ENCODE data around the gene SLC16A12. TPM values are rescaled to one million over a fixed set of nuclear protein-coding genes. Genes with fewer than 3 reads are reported as not detected.
"Not testable (repeated sequence)": the region's sequence is repeated elsewhere in the genome, so short reads cannot be mapped to it uniquely, and the experiment has no call there.

SLC16A12 gene
- total and polyA plus RNA-seq, 8 donors, result 0.06 to 9.7 (median 0.81) TPM; not detected in 2

DNA sequence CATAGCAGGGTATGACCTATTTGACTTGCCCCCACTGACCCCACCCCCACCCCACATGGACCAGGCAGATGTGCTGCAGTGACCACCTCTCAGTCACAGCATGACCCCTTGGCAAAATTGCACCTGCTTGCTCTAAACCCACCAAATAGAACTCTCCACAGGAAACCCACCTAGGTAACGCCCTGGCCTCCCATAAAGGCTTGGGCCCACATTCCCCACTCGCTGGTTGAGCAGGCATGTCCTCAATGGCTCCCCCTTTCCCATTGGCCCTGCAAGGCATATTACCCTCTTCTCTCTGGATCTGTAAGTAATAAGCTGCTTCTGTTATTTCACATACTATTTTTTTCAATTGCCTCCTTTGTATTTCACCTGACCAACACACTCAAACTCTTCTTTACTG is 140.3 kb downstream of the SLC16A12 start:
- no peak for DNase-seq
- H3K27me3 ChIP-seq, result no peaks in the 10 kb centered on the region
- no peak overlapping the region for H3K27ac ChIP-seq
- no peak overlapping the region for H3K4me3 ChIP-seq
- H3K4me1 ChIP-seq, result peaks cover 15 to 55% (median 28%) of the 10 kb centered on the region in 4 donors
- H3K36me3 ChIP-seq, result no peaks in the 10 kb centered on the region
- intact Hi-C loops (cut with DNase I; ENCODE audit: low total_unique reads), result loop anchor here (10.0 kb wide), 1 partner anchor 140 kb away; the partner anchor contains the start of gene LIPA
- no peak for TF ChIP-seq EP300 (IDR thresholded peaks at IDR 0.05)
- TF ChIP-seq, protein P1, sequence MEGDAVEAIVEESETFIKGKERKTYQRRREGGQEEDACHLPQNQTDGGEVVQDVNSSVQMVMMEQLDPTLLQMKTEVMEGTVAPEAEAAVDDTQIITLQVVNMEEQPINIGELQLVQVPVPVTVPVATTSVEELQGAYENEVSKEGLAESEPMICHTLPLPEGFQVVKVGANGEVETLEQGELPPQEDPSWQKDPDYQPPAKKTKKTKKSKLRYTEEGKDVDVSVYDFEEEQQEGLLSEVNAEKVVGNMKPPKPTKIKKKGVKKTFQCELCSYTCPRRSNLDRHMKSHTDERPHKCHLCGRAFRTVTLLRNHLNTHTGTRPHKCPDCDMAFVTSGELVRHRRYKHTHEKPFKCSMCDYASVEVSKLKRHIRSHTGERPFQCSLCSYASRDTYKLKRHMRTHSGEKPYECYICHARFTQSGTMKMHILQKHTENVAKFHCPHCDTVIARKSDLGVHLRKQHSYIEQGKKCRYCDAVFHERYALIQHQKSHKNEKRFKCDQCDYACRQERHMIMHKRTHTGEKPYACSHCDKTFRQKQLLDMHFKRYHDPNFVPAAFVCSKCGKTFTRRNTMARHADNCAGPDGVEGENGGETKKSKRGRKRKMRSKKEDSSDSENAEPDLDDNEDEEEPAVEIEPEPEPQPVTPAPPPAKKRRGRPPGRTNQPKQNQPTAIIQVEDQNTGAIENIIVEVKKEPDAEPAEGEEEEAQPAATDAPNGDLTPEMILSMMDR (IDR thresholded peaks at IDR 0.05), result no peak
- TF ChIP-seq POLR2AphosphoS5 (IDR thresholded peaks at IDR 0.05), result no peak
- TF ChIP-seq POLR2A (IDR thresholded peaks at IDR 0.05), result no peak
- H3K9me3 ChIP-seq, result no peaks in the 10 kb centered on the region
- WGBS, 5 donors, result 83 to 97% (median 89%) methylated on average over 2 of the region's 2 CpGs

- Histone ChIP-seq H3K27me3 (no peaks in the 10 kb centered on the region), H3K36me3 (no peaks in the 10 kb centered on the region), H3K27ac (peak overlapping the region in 3 of 5 donors; percentile 85 to 92 (median 89)), H3K4me3 (peak overlapping the region in 3 of 4 donors; percentile 48 to 62 (median 59)), H3K9me3 (no peaks in the 10 kb centered on the region), H3K4me1 (peaks cover 15 to 55% (median 28%) of the 10 kb centered on the region in 4 donors)
- 33 to 47% (median 37%) methylated on average over 3 of the region's 3 CpGs for WGBS, 5 donors
- TF ChIP-seq EP300 (IDR thresholded peaks at IDR 0.05) (no peak), POLR2AphosphoS5 (IDR thresholded peaks at IDR 0.05) (no peak), POLR2A (IDR thresholded peaks at IDR 0.05) (no peak)
- TF ChIP-seq, protein P1 (IDR thresholded peaks at IDR 0.05), result no peak
- intact Hi-C loops (cut with DNase I; ENCODE audit: low total_unique reads), result loop anchor here (10.0 kb wide), 1 partner anchor 139 kb away; the partner anchor contains the start of gene LIPA
- DNase-seq, result no peak
These were observed 141.5 kb downstream of the SLC16A12 start for GRCh38 chr10:89393898-89394297.

DNA sequence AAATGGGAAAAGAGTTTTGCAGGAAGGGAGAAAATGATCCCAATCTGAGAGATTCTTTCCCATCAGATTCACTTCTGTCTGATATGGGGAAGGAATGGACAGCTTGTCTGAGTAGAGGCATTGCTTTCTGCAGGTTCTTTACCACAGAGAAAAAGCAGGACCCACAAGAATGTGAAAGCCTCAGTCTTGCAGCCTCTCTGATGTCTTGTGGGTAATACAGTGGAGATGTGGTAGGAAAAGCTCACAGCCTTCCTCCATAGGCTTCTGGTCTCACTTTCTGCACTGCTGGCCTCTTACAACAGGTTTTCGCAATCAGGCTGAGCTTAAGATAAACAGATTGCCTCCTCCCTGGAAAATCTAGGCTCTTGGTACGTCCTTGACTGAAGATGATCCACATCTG is 142.4 kb downstream of the SLC16A12 start:
- Histone ChIP-seq H3K4me3 (peak overlapping the region; percentile 48 to 62 (median 60)), H3K4me1 (peaks cover 15 to 51% (median 26%) of the 10 kb centered on the region in 4 donors), H3K27me3 (no peaks in the 10 kb centered on the region), H3K36me3 (no peaks in the 10 kb centered on the region), H3K9me3 (no peaks in the 10 kb centered on the region), H3K27ac (peak overlapping the region; percentile 11 to 92 (median 85))
- intact Hi-C loops (cut with DNase I; ENCODE audit: low total_unique reads), result loop anchor here (10.0 kb wide), 1 partner anchor 138 kb away; the partner anchor contains the start of gene LIPA
- 15 to 38% (median 19%) methylated on average over 2 of the region's 2 CpGs for WGBS, 5 donors
- TF ChIP-seq POLR2AphosphoS5 (IDR thresholded peaks at IDR 0.05) (peak in 2 of 3 donors; percentile 16 to 51), EP300 (IDR thresholded peaks at IDR 0.05) (no peak)
- TF ChIP-seq, protein P1 (IDR thresholded peaks at IDR 0.05), result no peak
- peak in 1 of 2 donors; percentile 67 for DNase-seq

GRCh38 chr10:89391907-89392756 is 143.3 kb downstream of the SLC16A12 start, which contains the start of gene IFIT1:
TSS of gene IFIT1 (plus strand) at chr10:89392623. CDS start at chr10:89392713, 90 bp downstream.
- intact Hi-C loops (cut with DNase I; ENCODE audit: low total_unique reads), result loop anchor here (10.0 kb wide), 1 partner anchor 137 kb away; the partner anchor contains the start of gene LIPA
- DNase-seq, result peak; percentile 44 to 95
- Histone ChIP-seq H3K4me3 (peak within 1 kb of the TSS; percentile 48 to 62 (median 60)), H3K27ac (peak within 1 kb of the TSS; percentile 78 to 92 (median 89)), H3K27me3 (no peaks in the 10 kb centered on the region), H3K36me3 (no peaks in the 10 kb centered on the region), H3K9me3 (no peaks in the 10 kb centered on the region), H3K4me1 (peaks cover 15 to 49% (median 25%) of the 10 kb centered on the region in 4 donors)
- TF ChIP-seq EP300 (IDR thresholded peaks at IDR 0.05), result no peak
- peak; percentile 48 to 65 (median 55) for TF ChIP-seq POLR2AphosphoS5 (IDR thresholded peaks at IDR 0.05)
- WGBS, 5 donors, result 1 to 3% (median 2%) methylated on average over 8 of the region's 8 CpGs

GRCh38 chr10:89391226-89391576 is 144.2 kb downstream of the SLC16A12 start:
- intact Hi-C loops (cut with DNase I; ENCODE audit: low total_unique reads), result loop anchor here (10.0 kb wide), 1 partner anchor 136 kb away; the partner anchor contains the start of gene LIPA
- not testable (repeated sequence) for H3K27me3 ChIP-seq, H3K9me3 ChIP-seq, H3K4me3 ChIP-seq, DNase-seq, H3K36me3 ChIP-seq
- Histone ChIP-seq H3K4me1 (peaks cover 15 to 49% (median 25%) of the 10 kb centered on the region in 4 donors), H3K27ac (peak overlapping the region in 2 of 5 donors; percentile 85 to 89)
- 90 to 96% (median 95%) methylated on average over 4 of the region's 4 CpGs for WGBS, 5 donors
